ENCODE measurements around the gene MTA2. TPM values are rescaled to one million over a fixed set of nuclear protein-coding genes. Genes with fewer than 3 reads are reported as not detected.

MTA2 gene
- polyA plus RNA-seq, 2 of the 4 experiments (the other 2 are of a cell fraction), result 21.8 to 85.0 TPM

- TF ChIP-seq, protein P1, sequence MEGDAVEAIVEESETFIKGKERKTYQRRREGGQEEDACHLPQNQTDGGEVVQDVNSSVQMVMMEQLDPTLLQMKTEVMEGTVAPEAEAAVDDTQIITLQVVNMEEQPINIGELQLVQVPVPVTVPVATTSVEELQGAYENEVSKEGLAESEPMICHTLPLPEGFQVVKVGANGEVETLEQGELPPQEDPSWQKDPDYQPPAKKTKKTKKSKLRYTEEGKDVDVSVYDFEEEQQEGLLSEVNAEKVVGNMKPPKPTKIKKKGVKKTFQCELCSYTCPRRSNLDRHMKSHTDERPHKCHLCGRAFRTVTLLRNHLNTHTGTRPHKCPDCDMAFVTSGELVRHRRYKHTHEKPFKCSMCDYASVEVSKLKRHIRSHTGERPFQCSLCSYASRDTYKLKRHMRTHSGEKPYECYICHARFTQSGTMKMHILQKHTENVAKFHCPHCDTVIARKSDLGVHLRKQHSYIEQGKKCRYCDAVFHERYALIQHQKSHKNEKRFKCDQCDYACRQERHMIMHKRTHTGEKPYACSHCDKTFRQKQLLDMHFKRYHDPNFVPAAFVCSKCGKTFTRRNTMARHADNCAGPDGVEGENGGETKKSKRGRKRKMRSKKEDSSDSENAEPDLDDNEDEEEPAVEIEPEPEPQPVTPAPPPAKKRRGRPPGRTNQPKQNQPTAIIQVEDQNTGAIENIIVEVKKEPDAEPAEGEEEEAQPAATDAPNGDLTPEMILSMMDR (IDR thresholded peaks at IDR 0.05), result no peak
- TF ChIP-seq RCOR1 (IDR thresholded peaks at IDR 0.05; ENCODE audit: low read depth, low read length) (no peak), RNF2 (IDR thresholded peaks at IDR 0.05; ENCODE audit: borderline replicate concordance, low read depth) (no peak), MAX (IDR thresholded peaks at IDR 0.05) (no peak), PBX3 (IDR thresholded peaks at IDR 0.05) (no peak)
Observed at GRCh38 chr11:62613291-62613778, 11.7 kb upstream of the MTA2 start (continued).

GRCh38 chr11:62612366-62613290 lies 11.0 kb upstream of the MTA2 start, which contains the start of the genes EML3 and ROM1:
EML3 (minus strand) TSS chr11:62612775; CDS start chr11:62612457, 318 bp downstream.
ROM1 (plus strand) TSS chr11:62613257; CDS start chr11:62613282, 25 bp downstream.
- DNase-seq (ENCODE audit: low read depth in 1 of 2, low spot score in 1 of 2) (peak; percentile 88), FAIRE-seq (no peak), ATAC-seq (peak; percentile 65 to 82)
- peaks cover 29% of the 10 kb centered on the region for H3K4me1 ChIP-seq
- WGBS (ENCODE audit: missing lambda C conversion rate), result 18% methylated on average over 11 of the region's 91 CpGs
- peak within 1 kb of the TSS; percentile 81 for H3K4me2 ChIP-seq
- CTCF ChIA-PET, result interaction anchor here (0.7 to 4.1 kb wide), 36 partner anchors 10 to 218 kb away, joined by 3 to 48 read pairs (median 4); partner anchors contain the start of genes B3GAT3, C11orf98, CSKMT and GANAB
- TF ChIP-seq ZC3H11A (IDR thresholded peaks at IDR 0.05) (no peak), MAFK (IDR thresholded peaks at IDR 0.05; ENCODE audit: partially characterized antibody) (peak; percentile 79), POLR2A (IDR thresholded peaks at IDR 0.05; ENCODE audit: low read length) (no peak), SMC3 (IDR thresholded peaks at IDR 0.05) (peak; percentile 76), RAD21 (conservative IDR thresholded peaks at IDR 0.05 in 1 of 2, IDR thresholded peaks at IDR 0.05 in 1 of 2) (peak in 1 of 2 experiments; percentile 59; a peak in 3 of 5 replicates), NFE2L2 (conservative IDR thresholded peaks at IDR 0.05; ENCODE audit: low read length) (no peak), HMGXB4 (CRISPR knock-in tag; IDR thresholded peaks at IDR 0.05; ENCODE audit: borderline replicate concordance) (peak; percentile 93; the same call in 1 of the 2 replicates), JUN (IDR thresholded peaks at IDR 0.05) (peak; percentile 56 to 70; a peak in 3 of 5 replicates)
- TF ChIP-seq, protein P1 (IDR thresholded peaks at IDR 0.05), result peak; percentile 100
- H3K4me3 ChIP-seq, result peak within 1 kb of the TSS; percentile 61
- POLR2A ChIA-PET, result interaction anchor here (1.2 to 3.7 kb wide), 5 partner anchors 9 to 55 kb away, joined by 5 to 27 read pairs (median 5); partner anchors contain the start of genes B3GAT3, C11orf98, CSKMT and MTA2
- no peaks in the 10 kb centered on the region for H3K9me3 ChIP-seq
- H3K27ac ChIP-seq, result peak within 1 kb of the TSS; percentile 80 to 98
